Hepatocyte (in vitro differentiated cells): ENCODE measurements around the gene MPV17. TPM values are rescaled to one million over a fixed set of nuclear protein-coding genes. Genes with fewer than 3 reads are reported as not detected.
A peak's percentile ranks its signal among the peaks of the same experiment; 100 is the strongest.
"Not testable (repeated sequence)": the region's sequence is repeated elsewhere in the genome, so short reads cannot be mapped to it uniquely, and the experiment has no call there.

Experiments
- DNase-seq: peaks from one replicate; pipeline ENCODE4 v3.0.0-alpha.2; 2016; ENCODE audit warnings: low spot score
- H2AFZ ChIP-seq: fragments of 200-600 bp; sonication (generic); 2 replicates; pipeline ENCODE4 v1.6.0; 2016; ENCODE audit warnings: antibody characterized with exemption, mild to moderate bottlenecking
- H3K27ac ChIP-seq: fragments of 200-600 bp; sonication (generic); 2 replicates; pipeline ENCODE4 v1.5.1; 2016; ENCODE audit warnings: mild to moderate bottlenecking
- H3K27me3 ChIP-seq: fragments of 200-600 bp; sonication (generic); 2 replicates; pipeline ENCODE4 v1.6.1; 2016
- H3K36me3 ChIP-seq: fragments of 200-600 bp; sonication (generic); replicated peaks from 2 replicates; pipeline ENCODE4 v1.5.1; 2016; ENCODE audit warnings: low read depth; ENCODE audit not compliant: insufficient read depth
- H3K4me1 ChIP-seq: fragments of 200-600 bp; sonication (generic); 2 replicates; pipeline ENCODE4 v1.5.1; 2016; ENCODE audit warnings: mild to moderate bottlenecking, moderate library complexity; ENCODE audit not compliant: insufficient read depth
- H3K4me2 ChIP-seq: fragments of 200-600 bp; sonication (generic); 2 replicates; pipeline ENCODE4 v1.6.0; 2016
- H3K4me3 ChIP-seq: fragments of 200-600 bp; sonication (generic); 2 replicates; pipeline ENCODE4 v1.5.1; 2016; ENCODE audit warnings: mild to moderate bottlenecking
- H3K79me2 ChIP-seq: fragments of 200-600 bp; sonication (generic); 2 replicates; pipeline ENCODE4 v1.6.0; 2017; ENCODE audit warnings: mild to moderate bottlenecking
- H3K9me2 ChIP-seq: fragments of 200-600 bp; sonication (generic); replicated peaks from 2 replicates; pipeline ENCODE4 v1.6.0; 2017; ENCODE audit warnings: mild to moderate bottlenecking; ENCODE audit not compliant: insufficient read depth
- H3K9me3 ChIP-seq: fragments of 200-600 bp; sonication (generic); 2 replicates; pipeline ENCODE4 v1.5.1; 2016; ENCODE audit warnings: low read depth, mild to moderate bottlenecking
- H4K20me1 ChIP-seq: fragments of 200-600 bp; sonication (generic); 2 replicates; pipeline ENCODE4 v1.6.0; 2016; ENCODE audit warnings: mild to moderate bottlenecking; ENCODE audit not compliant: insufficient read depth, poor library complexity, severe bottlenecking
- CTCF ChIP-seq: fragments of 200-600 bp; sonication (generic); IDR thresholded peaks from 2 replicates; pipeline ENCODE4 v1.5.1; 2016; ENCODE audit warnings: antibody characterized with exemption, mild to moderate bottlenecking; ENCODE audit not compliant: poor library complexity
- EZH2 ChIP-seq: fragments of 200-600 bp; sonication (generic); IDR thresholded peaks from 2 replicates; pipeline ENCODE4 v1.6.1; 2016; ENCODE audit warnings: antibody characterized with exemption, mild to moderate bottlenecking, borderline replicate concordance
- EZH2phosphoT487 ChIP-seq: fragments of 200-600 bp; sonication (generic); IDR thresholded peaks from one replicate; pipeline ENCODE4 v1.6.1; 2018; ENCODE audit warnings: antibody characterized with exemption, mild to moderate bottlenecking, low read depth, moderate library complexity; ENCODE audit not compliant: unreplicated experiment, severe bottlenecking
- WGBS: methylation state at CpG from one replicate; pipeline ENCODE4 v1.1.6; 2016; ENCODE audit warnings: low lambda C conversion rate; ENCODE audit errors: missing lambda C conversion rate; 5-methylcytosine and 5-hydroxymethylcytosine counted together
- polyA plus RNA-seq: library from polyadenylated mRNA; unstranded; fragments of >200 nt; fragmentation: Nextera tagmentation; extraction: Ambion mirVana; gene quantifications from 2 replicates; pipeline ENCODE4 v1.2.1, GENCODE V29; 2016
- total RNA-seq: library from RNA; depleted of rRNA; stranded (reverse); fragments of >200 nt; gene quantifications from 2 replicates; pipeline ENCODE4 v1.2.3, GENCODE V29; 2014

Gene MPV17
- total and polyA plus RNA-seq, 2 experiments from 2014 or later, result 71.4 to 111 TPM

GRCh38 chr2:27304488-27305240 is 18.2 kb downstream of the MPV17 start:
- H4K20me1 ChIP-seq, result no peaks in the 10 kb centered on the region
- H3K27me3 ChIP-seq, result peaks cover 48% of the 10 kb centered on the region
- no peak overlapping the region for H3K4me3 ChIP-seq
- no peaks in the 10 kb centered on the region for H3K36me3 ChIP-seq
- TF ChIP-seq EZH2 (no peak), CTCF (no peak), EZH2phosphoT487 (no peak)
- no peak overlapping the region for H3K4me2 ChIP-seq
- no peak overlapping the region for H2AFZ ChIP-seq
- H3K27ac ChIP-seq, result no peak overlapping the region
- DNase-seq, result no peak
- no peaks in the 10 kb centered on the region for H3K9me2 ChIP-seq
- no peaks in the 10 kb centered on the region for H3K9me3 ChIP-seq
- WGBS, result 90% methylated on average over 13 of the region's 13 CpGs
- no peaks in the 10 kb centered on the region for H3K79me2 ChIP-seq
- peaks cover 5% of the 10 kb centered on the region for H3K4me1 ChIP-seq

- TF ChIP-seq EZH2phosphoT487 (no peak), CTCF (peak; percentile 90)
- no peaks in the 10 kb centered on the region for H3K36me3 ChIP-seq
- H3K4me1 ChIP-seq, result peaks cover 5% of the 10 kb centered on the region
- 43% methylated on average over 25 of the region's 25 CpGs for WGBS
- no peaks in the 10 kb centered on the region for H3K9me2 ChIP-seq
- no peak overlapping the region for H3K4me3 ChIP-seq
- no peaks in the 10 kb centered on the region for H4K20me1 ChIP-seq
- no peak overlapping the region for H3K27ac ChIP-seq
- H2AFZ ChIP-seq, result peak overlapping the region; percentile 24
- no peaks in the 10 kb centered on the region for H3K79me2 ChIP-seq
- H3K27me3 ChIP-seq, result peaks cover 41% of the 10 kb centered on the region
- H3K9me3 ChIP-seq, result no peaks in the 10 kb centered on the region
- peak; percentile 83 for DNase-seq
- peak overlapping the region; percentile 71 for H3K4me2 ChIP-seq
Measured at GRCh38 chr2:27303093-27304025, 19.5 kb downstream of the MPV17 start.

- not testable (repeated sequence) for H3K4me1 ChIP-seq, H3K79me2 ChIP-seq, DNase-seq, H3K4me3 ChIP-seq, H3K9me3 ChIP-seq, H3K9me2 ChIP-seq, H3K27ac ChIP-seq, H3K36me3 ChIP-seq, H2AFZ ChIP-seq, H3K4me2 ChIP-seq, H4K20me1 ChIP-seq
- WGBS, result 96% methylated on average over 4 of the region's 4 CpGs
- H3K27me3 ChIP-seq, result peaks cover 14% of the 10 kb centered on the region
Measured at GRCh38 chr2:27300606-27301005, 22.3 kb downstream of the MPV17 start.
